Limb (tissue), 2 donors: ENCODE results near the gene PGM1.
A peak's percentile ranks its signal among the peaks of the same experiment; 100 is the strongest.

Experiments used
- DNase-seq, 2 donors: peaks; one replicate each; pipeline ENCODE4 v3.0.0-alpha.2; 2016; ENCODE audit errors: extremely low spot score in 2 of 2

The PGM1 gene

DNA sequence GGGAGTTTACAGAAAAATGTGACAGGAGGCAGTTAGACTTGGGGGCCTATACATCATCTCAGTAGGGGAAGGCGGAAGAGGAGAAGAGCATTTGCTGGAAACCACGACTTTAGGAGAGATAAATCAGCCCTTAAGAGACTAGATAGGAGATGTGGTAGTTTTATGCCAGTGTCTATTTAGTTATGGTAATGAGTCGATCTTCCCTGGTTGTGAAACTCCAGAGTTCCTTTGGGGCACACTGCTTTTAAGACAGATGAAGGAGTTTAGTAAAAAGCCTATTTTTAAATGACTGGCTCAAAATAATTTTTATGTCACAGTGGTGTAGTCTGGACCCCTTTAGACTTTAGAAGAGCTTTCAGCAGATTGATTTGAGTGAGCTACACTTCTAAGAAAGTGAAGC is 7.8 kb downstream of the PGM1 start:
- DNase-seq, result no peak

DNA sequence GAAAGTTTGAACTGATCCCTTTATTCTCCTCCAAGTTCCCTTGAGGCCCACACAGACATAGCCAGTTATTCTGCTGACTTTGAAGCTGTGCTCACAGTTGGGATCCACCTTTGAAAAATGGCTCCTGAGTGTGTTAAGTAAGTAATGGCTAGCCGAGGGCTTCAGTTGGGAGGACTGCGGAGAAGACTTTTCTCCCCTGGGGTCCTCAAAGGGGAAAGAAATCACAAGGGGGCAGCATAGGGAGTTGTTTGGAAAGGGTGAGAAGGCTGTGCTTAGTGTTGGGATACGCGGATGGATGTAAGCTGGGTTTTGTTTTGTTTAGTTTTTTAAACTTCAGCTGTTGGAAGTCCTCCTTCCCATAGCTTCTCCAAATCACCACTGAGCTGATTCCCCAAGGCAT is 8.3 kb downstream of the PGM1 start:
- no peak for DNase-seq

DNA sequence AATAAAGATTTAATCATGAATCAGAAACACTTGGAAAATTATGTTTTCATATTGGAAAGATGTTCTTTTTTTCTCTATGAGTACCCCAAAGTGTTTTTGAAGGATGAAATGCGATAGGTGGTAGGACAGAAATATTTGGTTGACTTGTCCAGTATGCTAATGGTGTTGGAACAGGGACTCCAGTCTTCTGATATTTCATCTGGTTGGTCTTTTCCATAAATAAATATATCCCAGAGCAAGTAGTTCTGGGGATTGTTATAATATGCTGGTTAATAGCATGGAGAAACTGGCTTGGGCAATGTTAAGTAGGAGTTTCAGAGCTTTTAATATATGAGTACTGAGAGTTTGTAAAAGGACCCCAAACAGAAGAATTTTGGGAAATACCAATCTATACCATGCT is 8.7 kb downstream of the PGM1 start:
- no peak for DNase-seq

GRCh38 chr1:63602629-63603028 is 9.4 kb downstream of the PGM1 start:
- no peak for DNase-seq

DNA sequence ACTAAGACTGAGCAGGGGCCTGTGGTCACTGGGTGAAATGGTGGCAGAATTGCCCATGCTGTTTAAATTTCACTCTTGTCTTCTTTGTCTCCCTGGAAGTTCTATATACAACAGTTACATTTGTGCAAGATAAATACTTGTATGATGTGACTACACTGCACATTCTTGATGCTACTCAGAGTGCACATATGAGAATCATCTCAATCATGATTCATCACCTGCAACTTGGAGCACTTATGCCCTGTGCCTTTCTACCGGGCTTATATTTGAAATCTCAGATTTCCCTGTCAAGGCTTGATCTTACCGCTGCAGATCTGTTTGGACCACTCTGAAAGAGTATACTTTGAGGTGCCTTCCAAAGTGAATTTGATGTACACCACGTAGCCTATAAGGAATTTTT is 10.6 kb downstream of the PGM1 start:
- no peak for DNase-seq

DNA sequence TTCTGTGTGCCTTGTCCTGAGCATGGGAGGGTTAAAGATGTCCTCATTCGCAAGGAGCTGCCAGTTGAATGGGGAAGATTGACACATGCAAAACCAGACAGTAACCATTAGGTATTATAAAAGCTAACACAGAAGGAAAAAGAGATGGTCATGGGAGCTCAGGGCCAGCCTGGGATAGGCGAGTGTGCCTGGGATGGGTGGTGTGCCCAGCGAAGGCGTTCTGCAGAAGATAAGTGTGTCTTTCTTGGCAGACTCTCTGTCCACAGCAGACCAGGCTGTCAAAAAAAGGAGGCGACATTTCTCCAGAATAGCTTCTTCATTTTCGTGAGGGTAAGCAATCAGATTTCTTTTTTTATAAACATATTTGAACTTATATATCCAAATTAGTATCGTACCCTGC is 14.1 kb downstream of the PGM1 start:
- DNase-seq, result no peak

DNA sequence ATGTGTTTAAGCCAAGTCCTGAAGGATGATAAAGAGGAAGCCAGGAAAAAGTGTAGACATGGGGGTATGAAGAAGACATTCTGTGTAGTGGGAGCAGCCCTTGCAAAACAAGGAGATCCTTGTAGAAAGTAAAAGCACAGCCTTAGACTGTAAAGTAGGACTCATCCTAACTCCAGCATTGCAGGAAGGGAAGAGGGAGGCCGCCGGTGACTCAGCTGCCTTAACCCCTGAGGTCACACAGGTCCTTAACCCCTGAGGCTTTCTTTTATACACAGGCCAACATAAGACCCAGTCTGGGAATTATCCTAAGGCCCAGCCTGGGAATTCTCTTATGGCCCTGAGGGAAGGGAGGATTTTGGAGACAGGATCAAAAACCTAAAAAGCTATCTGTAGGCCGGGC is 18.0 kb downstream of the PGM1 start:
- no peak for DNase-seq

- no peak for DNase-seq
These were observed 19.4 kb downstream of the PGM1 start for GRCh38 chr1:63612564-63612963.

DNA sequence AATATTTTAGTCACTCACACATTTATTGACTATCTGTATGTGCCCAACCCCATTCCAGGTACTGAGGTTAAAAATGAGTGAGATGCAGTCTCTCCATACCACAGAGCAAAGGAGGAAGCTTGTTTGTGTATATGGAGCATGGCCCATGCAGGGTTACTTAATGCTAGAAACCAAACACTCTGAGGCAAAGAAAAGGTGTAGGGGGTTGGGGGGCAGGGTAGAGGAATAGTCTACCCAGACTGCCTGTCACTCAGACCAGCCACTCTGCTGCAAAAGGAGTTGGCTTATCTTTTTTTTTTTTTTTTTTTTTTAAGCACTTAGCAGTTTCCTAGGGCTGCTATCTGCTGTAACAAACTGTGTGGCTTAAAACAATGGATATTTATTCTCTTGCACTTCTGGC is 19.8 kb downstream of the PGM1 start:
- no peak for DNase-seq

GRCh38 chr1:63615768-63616420 is 22.7 kb downstream of the PGM1 start:
- peak; percentile 69 to 78 for DNase-seq

GRCh38 chr1:63617450-63617849 is 24.2 kb downstream of the PGM1 start:
- no peak for DNase-seq

DNA sequence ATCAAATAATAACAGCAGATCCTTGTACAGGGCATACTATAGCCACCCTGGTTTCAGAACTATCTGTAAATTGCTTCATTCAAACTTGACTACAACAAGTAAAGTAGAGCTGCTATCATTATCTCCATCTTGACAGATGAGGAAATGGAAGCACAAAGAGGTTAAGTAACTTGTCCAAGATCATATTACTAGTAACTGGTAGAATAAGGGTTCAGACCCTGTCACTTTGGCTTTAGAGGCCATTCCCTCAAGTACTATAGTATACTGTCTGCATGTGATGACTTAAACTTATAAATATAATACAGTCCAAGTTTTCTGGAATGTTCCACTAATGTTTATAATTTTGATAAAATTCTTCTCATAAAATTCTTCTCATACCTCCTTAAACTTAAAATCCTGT is 24.8 kb downstream of the PGM1 start:
- no peak for DNase-seq

GRCh38 chr1:63619558-63619957 is 26.3 kb downstream of the PGM1 start:
- DNase-seq, result no peak

DNA sequence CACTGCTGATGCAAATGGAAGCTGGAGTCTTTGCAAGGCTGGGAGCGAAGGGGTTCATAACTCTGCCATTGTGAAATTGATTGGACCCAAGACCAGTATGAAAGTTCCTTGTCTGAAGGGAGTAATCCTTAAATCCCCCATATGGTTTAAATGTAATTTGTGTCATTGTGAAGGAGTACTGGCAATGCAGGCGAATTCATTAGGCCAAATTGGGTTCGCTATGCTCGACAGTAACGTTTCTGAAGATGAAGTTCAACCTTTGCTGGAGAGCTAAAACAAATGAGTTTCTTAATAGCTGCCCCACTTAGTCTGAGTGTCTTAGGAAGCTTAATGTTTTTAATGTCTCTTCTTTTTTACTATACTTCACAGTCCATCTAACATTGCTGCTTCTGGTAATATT is 27.5 kb downstream of the PGM1 start:
- no peak for DNase-seq

DNA sequence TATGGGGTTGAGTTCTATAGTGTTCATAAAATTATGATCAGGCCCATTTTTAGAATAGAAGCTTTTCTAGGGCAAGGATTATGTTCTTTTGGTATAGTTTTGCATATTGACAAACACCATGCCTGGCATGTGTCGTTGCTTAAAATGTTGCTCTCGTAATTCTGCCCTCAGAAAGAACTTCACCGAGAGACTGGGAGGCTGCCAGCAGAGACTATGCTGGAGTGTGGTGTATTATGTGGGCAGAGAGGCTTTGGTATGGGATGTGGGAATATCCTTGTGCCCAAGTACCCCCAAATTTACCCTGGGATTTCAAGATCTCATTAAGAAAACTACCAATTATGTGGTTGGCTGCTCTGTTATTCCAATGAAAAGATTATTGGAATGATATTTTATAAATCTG is 27.9 kb downstream of the PGM1 start:
- no peak for DNase-seq

DNA sequence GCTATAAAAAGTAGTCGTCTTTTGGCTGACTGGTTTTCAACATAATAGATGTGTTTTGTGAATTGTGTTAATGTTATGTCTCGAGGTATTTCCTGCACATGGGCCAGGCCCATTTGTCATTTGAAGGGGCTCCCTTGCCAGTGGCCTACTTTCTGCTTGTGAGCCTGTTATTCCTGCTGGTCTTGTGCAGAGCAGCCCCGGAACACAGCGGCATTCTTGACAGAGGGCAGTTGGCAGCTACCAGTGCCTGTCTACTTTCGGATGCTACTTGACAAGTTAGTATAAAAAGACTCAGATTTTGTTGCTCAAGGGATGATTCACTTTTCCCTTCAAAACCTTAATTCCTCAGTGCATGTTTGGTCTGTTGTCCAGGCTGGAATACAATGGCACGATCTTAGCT is 28.5 kb downstream of the PGM1 start:
- DNase-seq, result no peak

- no peak for DNase-seq
These were observed 29.8 kb downstream of the PGM1 start for GRCh38 chr1:63622849-63623566.

DNA sequence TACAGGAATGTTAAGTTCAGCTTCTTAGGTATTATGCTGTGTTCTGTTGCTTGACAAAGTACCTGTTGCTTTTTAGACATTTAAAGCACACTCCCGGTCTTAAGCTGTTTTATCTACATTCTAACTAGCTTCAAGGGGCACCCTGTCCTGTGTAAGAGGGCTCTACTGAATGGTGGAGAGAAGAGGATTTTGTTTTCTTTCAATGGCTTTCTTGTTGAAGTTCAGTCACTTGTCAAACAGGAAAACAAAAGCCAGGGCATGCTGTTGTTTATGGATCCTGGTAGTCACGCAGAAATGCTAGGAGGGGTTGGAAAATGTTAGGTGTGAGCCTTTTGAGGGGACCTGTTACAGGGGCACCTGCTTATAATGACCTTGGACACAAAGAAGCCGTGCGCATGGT is 30.7 kb downstream of the PGM1 start:
- DNase-seq, result no peak

DNA sequence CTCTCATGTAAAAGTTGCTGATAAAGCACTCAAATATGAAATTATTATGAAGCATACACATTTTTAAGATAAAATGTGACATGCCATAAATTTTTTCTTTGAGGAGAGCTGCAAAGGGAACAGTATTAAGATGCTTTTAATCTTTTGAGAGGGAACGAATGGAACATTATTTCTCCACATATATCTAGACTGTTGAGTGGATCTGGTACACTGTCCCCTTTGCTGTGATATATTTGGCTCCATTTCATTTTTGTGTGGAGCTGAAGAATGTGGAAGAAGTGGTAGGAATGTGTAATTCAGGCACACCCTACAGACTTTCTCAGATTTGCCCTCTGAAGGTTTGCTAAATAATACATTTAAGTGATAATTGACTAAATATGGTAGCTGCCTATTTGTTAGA is 31.7 kb downstream of the PGM1 start:
- no peak for DNase-seq

GRCh38 chr1:63626222-63626621 is 33.0 kb downstream of the PGM1 start:
- DNase-seq, result no peak

- no peak for DNase-seq
These were observed 35.4 kb downstream of the PGM1 start for GRCh38 chr1:63628607-63629006.

GRCh38 chr1:63630238-63630637 is 37.0 kb downstream of the PGM1 start:
- DNase-seq, result no peak

DNA sequence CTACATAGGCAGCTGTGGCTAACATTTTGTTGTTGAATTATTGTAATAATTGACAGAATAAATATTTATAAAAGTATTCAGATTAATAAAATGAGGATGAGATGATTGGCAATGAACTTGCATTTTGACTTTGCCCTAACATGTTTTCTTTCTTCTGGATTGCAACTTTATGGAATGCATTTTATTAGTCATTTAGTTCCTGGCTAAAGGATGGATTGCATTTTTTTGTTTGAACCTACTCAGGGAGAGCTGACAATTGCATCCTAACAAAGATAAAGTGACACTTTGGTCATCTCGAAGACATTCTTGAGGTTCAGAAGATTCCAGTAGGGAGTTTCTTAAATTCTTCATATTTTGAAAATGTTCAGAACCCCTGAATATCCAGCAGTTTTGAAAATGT is 37.5 kb downstream of the PGM1 start:
- no peak for DNase-seq

- DNase-seq, result no peak
These were observed 38.9 kb downstream of the PGM1 start for GRCh38 chr1:63632110-63632509.
